NT2/D1 (cell line): Measurements from ENCODE around the gene NYAP1.

ENCODE experiments used
- YY1 ChIP-seq: IDR thresholded peaks from 2 replicates; pipeline ENCODE4 v1.6.1; 2011; ENCODE audit not compliant: insufficient read length, insufficient read depth
- ZNF274 ChIP-seq: IDR thresholded peaks from 2 replicates; pipeline ENCODE4 v1.6.1; 2011; ENCODE audit warnings: mild to moderate bottlenecking, low read depth, low read length

DNA sequence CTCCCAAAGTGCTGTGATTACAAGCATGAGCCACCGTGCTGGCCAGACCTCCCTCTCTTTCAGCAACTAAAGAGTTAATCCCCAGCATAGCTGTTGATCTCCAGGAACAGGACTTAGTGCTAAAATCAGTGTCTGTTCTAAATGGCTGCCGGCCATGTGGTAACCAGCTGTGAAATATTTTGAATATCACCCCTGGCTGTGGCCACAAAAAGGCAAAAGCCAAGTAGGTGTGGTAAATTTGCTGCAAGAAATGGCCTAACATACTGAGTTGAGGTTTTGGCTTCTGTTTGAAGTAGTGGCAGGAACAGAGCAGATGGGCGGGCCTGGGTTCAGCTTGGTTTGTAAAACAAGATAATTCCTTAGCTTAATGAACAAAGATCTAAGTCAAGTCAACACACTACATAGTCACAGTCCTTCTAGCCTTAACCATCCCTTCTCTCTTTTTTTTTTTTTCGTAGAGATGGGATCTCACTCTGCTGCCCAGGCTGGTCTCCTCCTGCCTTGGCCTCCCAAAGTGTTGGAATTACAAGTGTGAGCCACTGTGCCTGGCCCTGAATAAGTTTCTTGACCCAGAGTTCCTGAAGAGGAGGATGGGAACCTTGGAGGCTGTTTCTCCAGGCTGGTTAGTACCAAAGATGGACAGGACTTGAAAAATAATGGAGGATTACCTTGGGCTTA, 32.5 kb downstream of the NYAP1 start:
- TF ChIP-seq YY1 (no peak), ZNF274 (no peak)
